ENCODE results near the gene IFNL3.

The IFNL3 gene

DNA sequence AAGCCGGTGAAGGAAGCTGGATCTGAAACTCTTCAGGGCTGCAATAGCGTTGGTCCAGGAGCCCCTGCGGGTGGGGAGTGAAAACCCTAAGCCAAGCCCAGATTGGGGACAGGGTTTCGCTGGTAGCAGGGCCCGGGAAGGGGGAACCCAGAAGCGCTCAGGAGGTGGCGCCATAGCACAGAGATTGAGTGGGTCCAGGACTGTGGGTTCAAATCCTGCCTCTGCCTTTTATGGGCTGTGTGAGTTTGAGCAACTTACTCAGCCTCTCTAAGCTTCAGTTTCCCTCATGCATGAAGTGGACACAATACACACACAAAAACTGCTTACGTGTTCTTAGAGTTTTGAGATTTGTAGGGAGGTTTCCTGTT is 32.4 kb downstream of the IFNL3 start:
- DNase-seq, result no peak

DNA sequence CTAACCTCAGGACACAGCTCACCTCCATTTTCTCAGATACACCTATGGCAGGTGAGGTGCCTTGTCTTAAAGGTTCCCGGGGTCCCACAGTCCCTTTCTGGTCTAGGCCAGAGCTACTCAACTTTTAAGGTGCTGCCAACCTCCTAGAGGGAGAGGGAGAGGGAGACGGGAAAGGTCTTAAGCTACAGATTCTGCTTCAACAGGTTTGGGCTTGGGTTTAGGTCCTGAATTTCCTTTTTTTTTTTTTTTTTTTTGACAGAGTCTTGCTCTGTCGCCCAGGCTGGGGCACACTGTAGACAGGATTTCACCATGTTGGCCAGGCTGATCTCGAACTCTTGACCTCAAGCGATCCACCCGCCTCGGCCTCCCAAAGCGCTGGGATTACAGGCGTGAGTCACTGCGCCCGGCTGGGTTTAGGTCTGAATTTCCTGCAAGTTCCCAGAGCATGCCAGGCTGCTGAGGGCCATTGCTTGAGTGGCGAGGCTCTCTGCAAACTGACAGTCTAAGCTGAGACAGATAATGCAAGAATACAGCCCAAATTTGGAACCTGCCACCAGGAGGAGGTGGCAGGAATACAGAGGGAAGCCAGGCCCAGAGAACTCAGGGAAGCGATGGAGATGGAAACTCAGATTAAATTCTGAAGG is 33.0 kb downstream of the IFNL3 start:
- no peak for DNase-seq

DNA sequence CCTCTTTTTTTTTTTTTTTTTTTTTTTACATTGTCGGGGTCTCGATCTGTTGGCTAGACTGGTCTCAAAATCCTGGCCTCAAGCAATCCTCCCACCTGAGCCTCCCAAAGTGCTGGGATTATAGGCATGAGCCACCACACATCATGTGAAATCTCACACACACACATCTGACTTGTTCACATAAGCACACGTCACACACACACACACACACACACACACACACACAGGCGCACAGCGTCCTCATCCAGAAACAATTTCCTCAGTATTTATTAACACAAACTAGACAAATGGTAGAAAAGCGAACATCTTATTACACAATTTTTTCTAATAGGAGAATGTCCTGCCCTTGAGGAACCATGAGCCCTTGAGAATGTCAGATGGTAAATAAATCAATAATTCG is 35.6 kb downstream of the IFNL3 start:
- no peak for DNase-seq

DNA sequence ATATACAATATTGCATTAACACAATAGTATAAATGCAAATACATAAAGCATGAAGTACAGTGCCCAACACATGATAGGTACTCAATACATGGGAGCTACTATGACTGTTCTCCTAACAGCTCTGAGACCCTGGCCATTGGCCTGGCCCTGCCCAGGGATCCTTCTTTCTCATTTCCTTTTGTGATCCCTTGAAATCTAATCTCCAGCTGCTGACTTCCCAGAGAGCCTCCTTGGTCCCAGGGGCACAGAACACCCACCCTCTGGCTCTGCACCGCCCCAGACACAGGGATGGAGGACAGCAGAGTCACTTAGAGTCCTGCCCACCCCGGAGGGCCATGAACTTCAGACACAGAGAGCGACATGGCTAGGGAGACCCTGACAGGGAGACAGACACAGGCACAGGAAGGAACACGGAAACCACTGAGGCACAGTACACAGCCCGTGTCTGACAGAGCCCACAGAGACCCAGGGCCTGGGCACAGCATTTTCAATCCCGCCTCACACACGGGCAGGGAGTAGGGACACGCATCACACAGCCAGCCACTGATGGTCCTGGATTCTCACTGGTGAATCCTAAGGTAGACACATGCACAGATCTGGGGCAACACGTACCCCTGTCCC is 36.5 kb downstream of the IFNL3 start:
- no peak for DNase-seq

DNA sequence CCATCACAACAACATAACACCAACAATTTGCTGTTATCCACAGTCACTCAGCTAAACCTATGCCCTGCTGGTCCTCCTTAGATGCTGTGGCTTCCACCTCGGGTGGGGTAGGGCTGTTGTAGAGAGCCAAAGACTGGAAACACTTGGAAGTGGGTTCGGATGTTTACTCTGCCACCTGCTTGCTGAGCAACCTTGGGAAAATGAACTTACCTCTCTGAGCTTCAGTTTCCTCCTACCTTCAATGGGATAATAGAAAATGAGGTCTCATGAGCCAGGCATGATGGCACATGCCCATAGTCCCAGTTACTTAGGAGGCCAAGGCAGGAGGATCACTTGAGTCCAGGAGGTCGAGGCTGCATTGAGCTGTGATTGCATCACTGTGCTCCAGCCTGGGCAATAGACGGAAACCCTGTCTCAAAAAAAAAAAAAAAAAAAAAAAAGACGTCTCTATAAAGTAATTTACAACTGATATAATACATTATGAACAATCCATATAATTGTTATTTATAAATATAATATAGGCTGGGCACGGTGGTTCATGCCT is 37.4 kb downstream of the IFNL3 start:
- DNase-seq, result no peak

DNA sequence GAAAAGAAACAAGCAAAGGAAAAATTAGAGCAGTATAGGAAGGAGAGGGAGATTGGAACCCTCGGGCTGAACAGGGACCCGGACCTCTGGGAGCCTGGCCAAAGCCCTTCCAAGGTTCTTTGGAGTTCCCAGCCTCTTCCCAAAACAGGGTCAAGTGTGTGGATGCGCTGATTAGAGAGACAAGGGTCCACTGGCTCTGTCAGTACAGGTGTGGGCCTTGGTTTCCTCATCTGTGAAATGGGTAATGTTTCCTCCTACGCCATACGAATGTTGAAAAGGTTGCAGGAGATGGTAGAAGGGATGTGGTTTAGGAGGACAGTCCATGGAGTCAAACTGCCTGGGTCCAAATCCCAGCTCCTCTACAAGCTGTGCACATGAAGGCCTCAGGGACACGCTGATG is 38.7 kb downstream of the IFNL3 start:
- DNase-seq, result no peak

DNA sequence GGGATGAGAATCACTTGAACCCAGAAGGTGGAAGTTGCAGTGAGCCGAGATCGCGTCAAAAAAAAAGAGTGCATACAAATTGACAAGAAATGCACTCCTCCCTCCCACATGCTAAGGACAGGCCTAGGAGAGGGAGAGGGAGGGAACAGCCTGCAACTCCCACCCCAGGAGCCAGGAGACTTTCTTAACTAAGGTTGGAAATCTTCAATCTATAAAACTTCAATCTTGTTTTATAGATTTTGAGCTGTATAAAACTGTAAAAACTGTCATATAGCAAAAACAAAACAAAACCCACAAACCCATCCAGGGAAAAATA is 39.4 kb downstream of the IFNL3 start:
- no peak for DNase-seq

DNA sequence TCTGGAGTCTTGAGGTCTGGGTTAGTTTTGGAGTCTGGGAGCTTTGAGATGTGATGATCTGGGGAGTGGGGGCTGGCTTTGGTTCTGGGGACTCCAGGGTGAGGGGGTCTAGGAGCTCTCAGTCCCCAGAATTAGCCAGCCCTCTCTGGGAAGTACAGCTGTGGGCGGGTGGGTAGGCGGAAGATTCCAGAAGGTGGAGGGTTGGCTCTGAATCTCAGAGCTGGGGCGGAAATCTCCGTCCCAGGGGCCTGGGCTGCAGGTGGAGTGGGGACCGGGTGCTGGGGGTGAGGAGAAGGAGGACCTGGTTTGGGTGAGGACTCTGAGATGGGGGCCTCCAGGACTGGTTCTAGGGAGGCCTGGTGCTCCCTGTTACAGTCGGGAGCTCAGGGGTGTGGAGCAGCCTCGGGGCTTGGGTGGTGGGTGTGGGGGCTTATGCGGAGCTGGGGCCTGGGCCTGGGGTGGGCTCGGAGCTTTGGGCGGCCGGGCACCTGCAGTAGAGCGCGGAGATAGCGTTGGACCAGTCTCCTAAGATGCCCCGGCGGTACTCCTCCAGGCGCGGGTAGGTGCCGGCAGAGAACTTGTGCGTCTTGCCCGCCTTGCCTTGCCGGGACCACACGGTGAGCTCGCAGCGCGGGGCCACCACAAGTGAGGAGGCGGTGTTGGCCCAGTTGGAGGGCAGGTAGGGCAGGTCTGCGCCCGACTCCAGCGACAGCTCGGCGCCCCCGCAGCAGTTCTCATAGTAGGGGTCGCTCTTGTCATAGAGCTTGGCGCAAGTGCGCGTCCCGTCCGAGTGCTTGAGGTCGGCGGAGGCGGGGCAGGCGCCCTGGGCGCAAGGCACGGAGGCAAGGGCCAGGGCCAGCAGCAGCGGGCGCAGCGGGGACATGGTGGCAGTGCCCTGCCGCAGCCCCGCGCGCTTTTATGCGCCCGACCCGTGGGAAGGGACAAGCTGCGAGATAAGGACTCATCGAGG is 41.1 kb downstream of the IFNL3 start, which contains the start of gene SYCN:
Gene SYCN, minus strand, starts transcription at position 892 of the 970 bp plus-strand sequence. Its CDS starts 9 bp downstream, at position 883.
- no peak for DNase-seq

DNA sequence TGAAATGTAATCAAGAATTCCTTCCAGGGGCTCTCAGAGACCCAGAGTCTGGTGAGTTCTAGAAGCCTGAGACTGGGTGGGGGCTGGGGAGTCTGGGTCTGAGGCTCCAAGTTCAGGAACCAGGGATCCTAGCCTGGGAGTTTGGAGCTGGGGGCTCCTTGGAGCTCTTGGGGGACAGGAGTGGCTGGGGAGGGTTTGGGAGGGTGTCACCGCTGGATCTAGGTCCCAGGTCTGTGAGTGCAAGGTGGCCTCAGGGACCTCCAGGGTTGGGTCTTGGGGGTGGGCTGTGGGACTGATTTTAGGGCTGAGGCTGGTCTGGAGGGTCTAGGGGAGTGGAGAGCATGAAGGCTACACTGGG is 41.8 kb downstream of the IFNL3 start:
- no peak for DNase-seq

DNA sequence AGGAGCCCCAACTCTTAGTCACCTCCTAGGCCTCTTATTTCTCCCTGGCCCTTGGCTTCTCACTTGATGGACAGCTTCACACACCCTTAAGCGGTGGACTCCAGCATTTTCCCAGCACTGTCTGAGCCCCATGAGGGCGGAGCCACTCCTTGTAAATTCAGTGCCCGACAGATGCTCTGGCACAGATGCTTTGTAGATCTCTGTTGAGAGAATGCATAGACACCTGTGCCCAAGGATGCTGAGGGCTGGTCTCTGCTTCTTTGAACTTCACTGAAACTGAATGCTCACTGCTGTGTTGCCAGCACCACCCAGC is 44.0 kb downstream of the IFNL3 start:
- no peak for DNase-seq

DNA sequence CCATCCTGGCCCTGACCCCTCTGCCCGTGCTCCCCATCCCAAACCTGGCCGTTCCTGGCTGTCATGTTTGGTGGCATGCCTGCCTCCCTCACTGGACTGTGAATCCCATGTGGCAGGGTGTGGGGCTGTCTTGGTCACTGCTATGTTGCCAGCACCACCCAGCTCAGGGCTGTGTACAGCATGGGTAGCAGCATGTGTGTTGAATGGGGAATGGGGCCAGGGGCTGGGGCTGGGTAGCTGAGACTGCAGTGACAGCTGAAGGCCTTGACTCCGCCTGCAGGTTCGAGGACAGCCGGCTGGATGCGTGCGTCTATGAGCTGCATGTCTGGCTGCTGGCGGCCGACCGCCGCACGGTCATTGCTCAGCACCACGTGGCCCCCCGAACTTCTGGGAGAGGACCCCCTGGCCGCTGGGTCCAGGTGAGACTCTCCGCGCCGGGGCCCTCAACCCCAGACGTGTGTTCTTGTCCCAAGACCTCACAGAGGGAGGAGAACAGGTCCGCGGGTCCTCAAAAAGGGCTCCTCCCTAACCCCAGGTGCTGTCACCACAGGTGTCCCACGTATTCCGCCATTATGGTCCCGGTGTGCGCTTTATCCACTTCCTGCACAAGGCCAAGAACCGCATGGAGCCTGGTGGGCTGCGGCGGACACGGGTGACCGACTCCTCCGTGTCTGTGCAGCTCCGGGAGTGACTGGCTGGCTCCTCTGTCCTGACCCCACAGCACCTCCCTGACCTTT is 44.6 kb downstream of the IFNL3 start:
- no peak for DNase-seq

DNA sequence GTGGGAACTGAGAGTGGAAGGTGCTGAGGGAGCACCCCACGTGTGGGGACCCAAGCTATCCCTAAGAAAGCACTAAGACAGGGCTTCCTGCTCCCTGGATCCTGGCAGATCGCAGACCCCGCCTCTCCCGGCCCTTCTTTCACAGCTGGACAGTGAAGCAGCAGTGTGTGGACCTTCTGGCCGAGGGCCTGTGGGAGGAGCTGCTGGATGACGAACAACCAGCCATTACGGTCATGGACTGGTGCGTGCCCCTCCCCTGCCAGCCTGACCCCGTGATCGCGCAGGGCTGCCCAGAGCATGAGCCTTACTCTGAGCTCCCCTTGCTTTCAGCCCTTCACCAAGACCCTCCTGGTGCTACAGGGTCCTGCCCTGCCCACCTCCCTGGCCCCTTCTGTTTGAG is 45.8 kb downstream of the IFNL3 start:
- no peak for DNase-seq

DNA sequence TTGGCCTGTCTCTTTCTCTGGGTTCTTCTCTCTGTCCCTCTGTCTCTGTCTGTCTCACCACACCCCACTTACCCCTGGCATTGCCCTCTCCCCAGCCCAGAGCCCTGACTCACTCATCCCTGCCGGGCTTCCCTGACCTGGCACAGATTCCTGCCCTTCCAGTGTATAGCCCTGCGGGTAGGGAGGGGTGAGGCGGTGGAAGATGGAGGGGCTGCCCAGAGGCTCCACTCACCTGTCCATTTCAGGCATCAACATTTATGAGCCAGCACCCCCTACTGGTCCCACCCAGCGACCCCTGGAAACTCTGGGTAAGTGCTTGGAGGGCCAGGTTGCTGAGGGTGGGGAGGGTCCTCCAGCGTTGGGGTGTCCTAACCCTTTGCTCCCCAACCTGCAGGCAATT is 47.0 kb downstream of the IFNL3 start:
- no peak for DNase-seq

DNA sequence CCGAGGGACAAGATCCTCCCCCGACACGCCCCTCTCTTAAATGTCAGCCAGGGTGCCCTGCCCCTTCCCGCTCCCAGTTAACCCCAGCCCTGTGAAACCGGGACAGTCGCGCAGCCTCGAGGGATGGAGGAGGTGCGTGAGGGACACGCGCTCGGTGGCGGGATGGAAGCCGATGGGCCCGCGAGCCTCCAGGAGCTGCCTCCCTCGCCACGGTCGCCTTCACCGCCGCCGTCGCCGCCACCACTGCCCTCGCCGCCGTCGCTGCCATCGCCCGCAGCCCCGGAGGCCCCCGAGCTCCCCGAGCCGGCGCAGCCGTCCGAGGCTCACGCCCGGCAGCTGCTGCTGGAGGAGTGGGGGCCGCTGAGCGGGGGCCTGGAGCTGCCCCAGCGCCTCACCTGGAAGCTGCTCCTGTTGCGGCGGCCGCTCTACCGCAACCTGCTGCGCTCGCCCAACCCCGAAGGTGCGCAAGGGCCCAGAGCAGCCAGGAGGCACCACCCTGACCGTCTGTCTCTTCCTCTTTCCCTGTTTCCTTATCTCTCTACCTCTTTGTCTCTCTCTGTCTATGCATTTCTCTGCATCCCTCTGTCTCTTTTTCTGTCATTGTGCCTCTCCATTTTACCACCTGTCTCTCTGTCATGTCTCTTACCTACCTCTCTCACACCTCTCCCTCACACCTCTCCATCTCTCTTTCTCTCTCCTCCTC is 47.8 kb downstream of the IFNL3 start, which contains the start of gene NCCRP1:
Gene NCCRP1, plus strand, starts transcription at position 105 of the 703 bp plus-strand sequence. Its CDS starts 19 bp downstream, at position 124.
- no peak for DNase-seq

DNA sequence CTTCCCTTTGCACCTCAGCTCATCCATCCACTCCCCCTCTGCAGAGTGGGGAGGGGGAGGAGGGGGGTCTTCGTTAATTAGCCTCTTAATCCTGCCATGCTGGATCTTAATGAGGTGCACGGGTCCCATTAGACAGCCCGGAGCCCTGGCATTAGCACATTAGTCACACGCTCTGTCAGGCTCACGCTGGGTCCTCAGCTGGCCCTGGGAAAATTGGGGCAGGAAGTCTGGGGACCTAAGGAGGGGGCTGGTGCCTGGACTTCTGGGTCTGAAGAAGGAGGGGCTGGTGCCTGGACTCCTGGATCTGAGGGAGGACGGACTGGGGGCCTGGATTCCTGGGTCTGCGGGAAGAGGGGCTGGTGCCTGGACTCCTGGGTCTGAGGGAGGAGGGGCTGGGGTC is 48.5 kb downstream of the IFNL3 start:
- DNase-seq, result no peak

DNA sequence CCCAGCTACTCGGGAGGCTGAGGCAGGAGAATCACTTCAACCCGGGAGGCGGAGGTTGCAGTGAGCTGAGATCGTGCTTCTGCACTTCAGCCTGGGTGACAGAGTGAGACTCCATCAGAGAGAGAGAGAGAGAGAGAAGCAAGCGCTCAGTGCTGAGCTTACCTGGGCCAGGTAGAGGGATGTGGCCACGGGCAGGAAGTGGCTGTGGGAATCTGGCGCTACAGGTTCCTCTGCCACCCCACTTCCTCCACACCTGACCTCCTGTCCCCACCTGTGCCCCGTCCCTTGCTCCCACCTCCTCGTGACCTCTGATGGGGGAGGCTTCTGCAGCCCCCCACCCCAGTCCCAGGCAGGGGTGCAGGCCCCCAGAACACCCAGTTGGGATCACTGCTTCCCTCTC is 49.1 kb downstream of the IFNL3 start:
- no peak for DNase-seq

DNA sequence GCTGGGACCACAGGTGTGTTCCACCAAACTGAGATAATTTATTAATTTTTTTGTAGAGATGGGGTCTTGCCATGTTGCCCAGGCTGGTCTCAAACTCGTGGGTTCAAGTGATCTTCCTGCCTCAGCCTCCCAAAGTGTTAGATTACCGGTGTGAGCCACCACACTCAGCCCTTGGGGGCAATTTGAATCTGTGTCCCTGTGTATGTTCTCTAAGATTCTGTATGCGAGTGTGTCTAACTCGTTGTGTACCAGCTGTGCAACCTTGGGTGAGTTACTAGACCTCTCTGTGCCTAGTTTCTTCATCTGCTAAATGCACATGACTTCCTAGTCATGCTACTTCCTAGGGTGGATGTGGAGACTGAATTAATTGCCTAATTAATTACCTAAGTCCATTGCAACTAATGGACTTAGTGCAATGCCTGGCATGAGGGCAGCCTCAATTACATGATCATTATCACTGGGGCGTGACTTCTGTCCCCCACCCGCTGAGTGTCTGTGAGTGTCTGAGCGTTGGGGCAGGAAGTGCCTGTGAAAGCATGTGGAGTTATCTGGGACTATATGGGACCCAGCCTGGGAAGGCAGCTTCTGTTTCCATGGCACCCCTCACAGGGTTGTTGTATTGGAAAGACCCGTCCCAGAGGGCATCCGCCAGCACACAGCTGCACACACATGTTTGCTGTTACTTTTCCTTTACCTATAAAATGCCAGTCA is 49.8 kb downstream of the IFNL3 start:
- no peak for DNase-seq

DNA sequence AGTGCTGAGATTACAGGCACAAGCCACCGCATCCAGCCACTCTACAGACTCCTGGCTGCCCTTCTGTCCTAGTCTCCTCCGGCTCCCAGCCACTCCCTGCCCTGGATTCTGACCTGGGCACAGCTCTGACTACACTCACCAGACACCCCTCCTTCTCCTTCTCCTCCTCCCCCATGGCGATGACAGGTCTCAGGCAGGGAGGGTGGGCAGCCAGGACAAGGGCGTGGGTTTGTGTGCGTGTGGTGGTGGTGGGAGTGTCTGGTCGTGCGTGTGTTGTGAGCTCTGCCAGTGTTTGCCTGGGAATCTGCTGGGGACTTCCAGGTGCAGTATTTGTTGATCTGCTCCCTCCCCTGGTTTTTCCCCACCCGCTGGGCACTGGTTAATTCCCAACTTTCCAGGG is 51.0 kb downstream of the IFNL3 start:
- no peak for DNase-seq
